H7 (cell line): Measurements from ENCODE around the gene NFU1. TPM values are rescaled to one million over a fixed set of nuclear protein-coding genes. Genes with fewer than 3 reads are reported as not detected.

Source experiments
- DNase-seq: peaks from one replicate; pipeline ENCODE4 v3.0.0; 2012
- H3K27me3 ChIP-seq: 2 replicates; pipeline ENCODE4 v1.6.0; 2011; ENCODE audit warnings: mild to moderate bottlenecking, low read length; ENCODE audit not compliant: control insufficient read depth, insufficient read depth
- H3K36me3 ChIP-seq: replicated peaks from 2 replicates; pipeline ENCODE4 v1.5.1; 2011; ENCODE audit warnings: low read length; ENCODE audit not compliant: control insufficient read depth, insufficient read depth
- H3K4me3 ChIP-seq: 2 replicates; pipeline ENCODE4 v1.5.1; 2011; ENCODE audit warnings: low read depth, mild to moderate bottlenecking, control low read depth, low read length, moderate library complexity; ENCODE audit not compliant: insufficient read depth
- total RNA-seq: library from RNA; depleted of rRNA; stranded (reverse); fragments of >200 nt; shearing (Covaris generic); gene quantifications from 2 replicates; pipeline ENCODE4 v1.2.3, GENCODE V29; 2014; rRNA removed

NFU1 gene
- total RNA-seq, result 36.2 and 39.5 TPM in 2 replicates

GRCh38 chr2:69436938-69437750 lies at the start of gene NFU1:
Gene NFU1 (minus strand): TSS chr2:69437435. CDS start chr2:69437422, 13 bp downstream.
- DNase-seq, result peak; percentile 97
- Histone ChIP-seq H3K27me3 (no peaks in the 10 kb centered on the region), H3K36me3 (no peaks in the 10 kb centered on the region), H3K4me3 (peak within 1 kb of the TSS; percentile 93)

- Histone ChIP-seq H3K4me3 (no peak overlapping the region), H3K36me3 (no peaks in the 10 kb centered on the region), H3K27me3 (no peaks in the 10 kb centered on the region)
- no peak for DNase-seq
These were observed 46.5 kb upstream of the NFU1 start for GRCh38 chr2:69483696-69484095.

- Histone ChIP-seq H3K36me3 (no peaks in the 10 kb centered on the region), H3K27me3 (no peaks in the 10 kb centered on the region), H3K4me3 (no peak overlapping the region)
- DNase-seq, result no peak
These were observed 45.8 kb upstream of the NFU1 start for GRCh38 chr2:69483024-69483423.

- H3K4me3 ChIP-seq, result no peak overlapping the region
- no peaks in the 10 kb centered on the region for H3K36me3 ChIP-seq
- no peaks in the 10 kb centered on the region for H3K27me3 ChIP-seq
- no peak for DNase-seq
These were observed 45.2 kb upstream of the NFU1 start for GRCh38 chr2:69482471-69482870.

- Histone ChIP-seq H3K36me3 (no peaks in the 10 kb centered on the region), H3K4me3 (no peak overlapping the region), H3K27me3 (no peaks in the 10 kb centered on the region)
- DNase-seq, result no peak
These were observed 44.2 kb upstream of the NFU1 start for GRCh38 chr2:69481421-69481820.

GRCh38 chr2:69477627-69478026 lies 40.4 kb upstream of the NFU1 start:
- no peaks in the 10 kb centered on the region for H3K27me3 ChIP-seq
- no peak for DNase-seq
- H3K4me3 ChIP-seq, result no peak overlapping the region
- H3K36me3 ChIP-seq, result no peaks in the 10 kb centered on the region

GRCh38 chr2:69474688-69475087 lies 37.5 kb upstream of the NFU1 start:
- Histone ChIP-seq H3K4me3 (no peak overlapping the region), H3K36me3 (no peaks in the 10 kb centered on the region), H3K27me3 (no peaks in the 10 kb centered on the region)
- DNase-seq, result no peak

GRCh38 chr2:69471793-69472192 lies 34.6 kb upstream of the NFU1 start:
- H3K27me3 ChIP-seq, result no peaks in the 10 kb centered on the region
- no peak overlapping the region for H3K4me3 ChIP-seq
- no peak for DNase-seq
- H3K36me3 ChIP-seq, result no peaks in the 10 kb centered on the region

GRCh38 chr2:69470911-69471310 lies 33.7 kb upstream of the NFU1 start:
- H3K36me3 ChIP-seq, result no peaks in the 10 kb centered on the region; the same call in 1 of the 2 replicates
- no peaks in the 10 kb centered on the region for H3K27me3 ChIP-seq
- no peak overlapping the region for H3K4me3 ChIP-seq
- no peak for DNase-seq

- Histone ChIP-seq H3K36me3 (no peaks in the 10 kb centered on the region; the same call in none of the 2 replicates), H3K4me3 (no peak overlapping the region), H3K27me3 (no peaks in the 10 kb centered on the region)
- no peak for DNase-seq
These were observed 32.5 kb upstream of the NFU1 start for GRCh38 chr2:69469784-69470183.

- no peak for DNase-seq
- Histone ChIP-seq H3K4me3 (no peak overlapping the region), H3K27me3 (no peaks in the 10 kb centered on the region), H3K36me3 (no peaks in the 10 kb centered on the region; the same call in none of the 2 replicates)
These were observed 32.1 kb upstream of the NFU1 start for GRCh38 chr2:69469375-69469774.

GRCh38 chr2:69466728-69467127 lies 29.5 kb upstream of the NFU1 start:
- DNase-seq, result no peak
- no peak overlapping the region for H3K4me3 ChIP-seq
- no peaks in the 10 kb centered on the region; the same call in none of the 2 replicates for H3K36me3 ChIP-seq
- no peaks in the 10 kb centered on the region for H3K27me3 ChIP-seq

GRCh38 chr2:69465513-69466456 lies 28.6 kb upstream of the NFU1 start:
- H3K4me3 ChIP-seq, result no peak overlapping the region

GRCh38 chr2:69464575-69464974 lies 27.3 kb upstream of the NFU1 start:
- Histone ChIP-seq H3K27me3 (no peaks in the 10 kb centered on the region), H3K36me3 (no peaks in the 10 kb centered on the region; the same call in none of the 2 replicates), H3K4me3 (no peak overlapping the region)
- DNase-seq, result no peak

More at GRCh38 chr2:69465513-69466456, 28.6 kb upstream of the NFU1 start:
- Histone ChIP-seq H3K27me3 (no peaks in the 10 kb centered on the region), H3K36me3 (no peaks in the 10 kb centered on the region; the same call in none of the 2 replicates)
- no peak for DNase-seq
